Measurements from ENCODE around the gene QRFPR.
"Not testable (repeated sequence)": the region's sequence is repeated elsewhere in the genome, so short reads cannot be mapped to it uniquely, and the experiment has no call there.

QRFPR gene

GRCh38 chr4:121380776-121381462 is at the start of gene QRFPR:
Gene QRFPR, minus strand, starts transcription at chr4:121381018. Its CDS starts 371 bp downstream, at chr4:121380647.
- DNase-seq (ENCODE audit: low read depth): no peak

- DNase-seq (ENCODE audit: low read depth): no peak
Measured at GRCh38 chr4:121428721-121429120, 47.9 kb upstream of the QRFPR start.

GRCh38 chr4:121421594-121421993 is 40.8 kb upstream of the QRFPR start:
- DNase-seq (ENCODE audit: low read depth): no peak

GRCh38 chr4:121411151-121411744 is 30.4 kb upstream of the QRFPR start:
- no peak for DNase-seq (ENCODE audit: low read depth)

- DNase-seq (ENCODE audit: low read depth): not testable (repeated sequence)
Measured at GRCh38 chr4:121408567-121408966, 27.7 kb upstream of the QRFPR start.

DNA sequence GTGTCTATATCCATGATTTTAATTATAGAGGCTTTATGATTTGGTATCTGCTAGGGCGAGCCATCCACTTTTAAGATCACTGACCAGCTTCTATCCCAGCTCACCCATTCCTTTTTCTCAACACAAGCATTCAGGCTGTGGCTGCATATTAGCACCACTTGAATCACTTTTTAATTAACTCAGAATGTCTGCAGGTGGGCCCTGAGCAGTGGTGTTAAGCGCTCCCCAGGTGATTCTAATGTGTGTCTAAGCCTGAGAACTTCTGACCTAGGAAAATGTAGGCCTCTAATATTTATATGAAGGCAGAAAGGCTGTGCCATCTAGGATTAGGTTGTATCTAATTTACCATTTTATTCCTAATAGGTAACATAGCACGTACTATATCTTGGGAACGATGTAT is 19.8 kb upstream of the QRFPR start:
- no peak for DNase-seq (ENCODE audit: low read depth)

DNA sequence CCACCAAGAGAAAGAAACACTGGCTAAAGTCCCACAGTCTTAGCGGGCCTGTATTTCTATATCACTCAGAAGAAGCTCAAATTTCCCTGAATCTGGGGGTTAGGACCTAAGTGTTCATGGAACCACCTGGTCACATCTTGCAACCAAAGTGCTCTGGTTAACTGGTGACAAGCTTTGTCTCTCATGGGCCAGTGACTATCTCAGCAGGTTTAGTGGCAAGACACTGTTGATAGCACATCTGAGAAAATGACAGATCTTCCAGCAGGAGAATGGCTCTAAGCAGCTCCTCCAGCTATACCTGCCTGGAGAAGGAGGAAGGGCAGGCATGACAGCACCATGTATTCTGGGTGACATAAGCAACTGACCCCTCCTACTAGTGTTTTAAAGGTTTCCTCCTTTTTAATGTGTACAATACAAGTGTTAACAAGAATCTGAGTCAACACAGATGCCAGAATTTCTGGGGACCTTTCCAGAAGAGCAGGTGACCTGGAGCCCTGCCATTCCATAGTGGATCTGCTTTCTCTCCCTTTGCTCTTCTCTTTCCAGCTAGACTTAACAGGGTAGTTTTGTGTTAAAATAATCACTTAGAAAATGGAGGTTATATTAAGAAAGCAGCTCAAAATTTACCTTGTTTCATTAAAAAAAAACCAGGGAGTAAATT is 17.3 kb upstream of the QRFPR start:
- no peak for DNase-seq (ENCODE audit: low read depth)

DNA sequence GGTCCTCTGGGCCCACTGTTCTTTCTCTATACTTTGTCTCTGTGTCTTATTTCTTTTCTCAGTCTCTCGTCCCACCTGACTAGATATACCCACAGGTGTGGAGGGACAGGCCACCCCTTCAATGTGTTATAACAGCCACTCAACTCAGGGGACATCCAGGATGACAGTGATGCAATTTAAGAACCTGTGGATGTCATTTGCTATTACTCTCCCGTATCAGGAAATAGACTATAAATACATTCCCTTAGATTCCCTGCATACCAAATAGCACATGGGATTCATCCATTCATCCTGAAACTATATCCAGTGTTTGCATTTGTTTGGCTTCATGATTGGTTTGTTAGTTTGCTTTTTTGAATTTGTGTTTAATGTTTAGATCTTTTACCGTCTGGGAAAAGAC is 16.6 kb upstream of the QRFPR start:
- DNase-seq (ENCODE audit: low read depth): no peak

DNA sequence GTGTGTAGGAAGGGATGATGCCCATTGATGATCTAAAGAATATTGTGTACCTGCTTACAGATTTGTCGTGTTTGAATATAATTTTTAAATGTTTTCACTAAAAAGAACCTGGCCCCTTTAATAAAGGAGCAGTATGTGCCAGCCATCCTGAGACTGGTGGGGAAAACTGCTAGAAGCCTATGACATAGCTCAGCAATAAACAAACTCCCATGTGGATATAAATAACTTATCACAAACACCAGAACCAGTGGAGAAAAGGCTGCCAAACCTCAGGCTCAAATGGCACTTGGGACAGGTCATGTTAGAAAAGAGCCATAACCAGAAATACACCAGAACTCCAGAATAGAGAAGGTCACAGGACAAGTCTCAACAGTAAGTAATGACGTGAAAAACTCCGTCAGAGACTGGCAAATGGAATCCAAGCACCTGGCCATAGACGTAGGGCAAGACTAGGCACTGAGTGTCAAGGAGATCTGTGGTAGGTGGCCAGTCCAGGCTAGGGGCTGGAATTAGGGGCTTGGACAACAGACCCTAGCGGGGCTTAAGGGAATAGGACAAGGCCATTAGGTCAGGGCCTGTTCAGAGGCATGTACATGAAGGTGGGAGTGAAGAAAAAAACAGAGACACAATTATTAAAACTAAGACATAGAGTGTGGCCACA is 11.7 kb upstream of the QRFPR start:
- no peak for DNase-seq (ENCODE audit: low read depth)

DNA sequence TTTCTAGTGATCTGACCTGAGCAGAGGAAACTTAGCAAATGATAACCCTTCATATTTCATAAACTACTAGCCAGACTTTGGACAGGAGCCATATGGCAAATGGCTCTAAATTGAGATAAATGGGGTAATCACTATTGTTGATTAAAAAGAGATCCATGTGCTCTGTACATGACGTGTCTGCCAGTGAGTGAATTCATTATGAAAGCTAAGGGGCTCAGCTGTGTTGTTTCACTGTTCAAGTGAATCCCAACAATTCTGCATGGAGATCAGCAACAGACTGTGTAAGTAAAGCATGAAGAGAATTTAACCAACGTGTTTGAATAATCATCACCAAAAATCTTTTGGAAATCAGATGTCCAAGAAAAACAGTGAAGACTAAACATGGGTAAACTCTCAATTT is 9.5 kb upstream of the QRFPR start:
- DNase-seq (ENCODE audit: low read depth): no peak

- no peak for DNase-seq (ENCODE audit: low read depth)
Measured at GRCh38 chr4:121379276-121379675, 1.5 kb downstream of the QRFPR start.

DNA sequence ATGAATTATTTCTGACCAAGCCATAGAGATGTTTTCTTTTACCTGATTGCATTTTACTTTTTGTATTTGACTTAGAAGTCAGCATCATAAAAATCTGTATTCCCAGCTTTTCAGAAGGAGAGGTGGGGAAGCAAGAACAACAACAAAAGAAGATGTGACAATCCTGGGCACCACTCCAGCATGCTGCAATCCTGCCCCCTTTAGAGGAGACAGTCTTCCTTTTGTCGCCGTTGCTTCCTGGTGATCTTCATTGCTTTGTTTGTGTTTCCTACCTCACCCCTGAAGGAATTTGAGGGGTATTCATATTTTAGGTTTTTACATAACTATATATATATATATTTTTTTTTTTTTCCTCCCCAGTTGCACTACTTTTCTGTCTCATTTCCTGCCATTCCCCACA is 3.7 kb downstream of the QRFPR start:
- DNase-seq (ENCODE audit: low read depth): no peak

GRCh38 chr4:121376556-121376955 is 4.3 kb downstream of the QRFPR start:
- no peak for DNase-seq (ENCODE audit: low read depth)

DNA sequence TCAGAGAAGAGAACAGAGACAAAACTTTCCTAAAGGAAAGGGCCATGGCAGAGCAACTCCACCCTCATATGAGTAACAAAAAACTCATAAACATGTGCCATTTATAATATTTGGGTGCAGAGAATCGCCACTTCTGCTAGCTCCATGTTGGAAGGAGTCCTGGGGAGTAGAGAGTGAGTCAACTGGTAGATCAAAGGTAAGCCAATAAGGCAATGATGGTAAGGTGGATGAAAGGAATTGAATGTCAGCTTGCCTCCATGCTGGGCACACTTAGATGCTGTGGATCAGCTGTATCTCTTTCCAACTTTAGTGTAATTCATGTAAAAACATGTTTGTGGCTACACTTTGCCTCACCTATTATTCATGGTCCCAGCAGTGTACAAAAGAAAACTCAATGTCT is 4.7 kb downstream of the QRFPR start:
- DNase-seq (ENCODE audit: low read depth): no peak

- DNase-seq (ENCODE audit: low read depth): no peak
Measured at GRCh38 chr4:121375262-121375661, 5.6 kb downstream of the QRFPR start.

DNA sequence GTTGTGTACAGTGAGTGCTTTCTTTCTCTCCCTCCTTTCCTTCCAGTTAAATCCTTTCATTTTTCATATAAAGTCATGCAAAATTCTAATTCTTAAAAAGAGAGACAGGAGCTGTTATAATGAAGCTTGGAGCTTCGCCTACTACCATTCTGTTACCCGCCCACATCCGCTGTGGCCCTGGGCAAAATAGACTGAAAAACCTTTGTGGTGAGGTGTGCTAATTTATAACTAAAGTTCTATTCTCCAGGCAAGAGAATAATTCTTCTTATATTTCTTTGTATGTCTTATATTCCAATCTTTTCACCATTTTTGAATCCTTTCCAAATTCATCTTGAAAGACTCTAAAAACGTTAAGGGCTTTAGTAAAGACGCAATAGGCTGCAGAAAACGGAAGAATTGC is 7.0 kb downstream of the QRFPR start:
- no peak for DNase-seq (ENCODE audit: low read depth)

DNA sequence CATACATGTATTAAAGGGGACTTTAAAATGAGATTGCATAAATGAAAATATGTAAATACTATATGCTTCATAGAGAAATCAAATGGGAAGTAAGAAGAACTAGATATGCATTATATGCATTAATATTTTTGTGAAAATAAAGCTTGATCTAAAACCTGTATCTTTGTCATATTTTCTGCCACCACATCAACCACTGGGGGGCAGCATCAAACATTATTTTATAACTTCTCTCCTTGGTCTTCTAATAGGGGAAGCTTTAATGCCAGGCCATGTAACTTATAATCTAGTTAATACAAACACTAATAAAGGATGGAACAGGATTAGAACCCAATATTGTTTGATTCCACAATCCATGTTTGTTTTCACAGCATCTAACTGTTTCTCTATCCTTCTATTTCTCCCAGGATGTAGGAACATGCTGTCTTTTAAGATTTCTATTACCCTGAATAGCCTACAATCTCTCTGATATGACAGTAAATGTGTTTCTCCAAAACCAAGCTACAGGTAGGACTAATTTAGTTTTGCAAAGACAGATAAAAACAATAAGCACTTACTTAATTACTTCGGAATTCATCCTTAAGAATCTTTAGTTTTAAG is 10.0 kb downstream of the QRFPR start:
- DNase-seq (ENCODE audit: low read depth): peak; percentile 4

DNA sequence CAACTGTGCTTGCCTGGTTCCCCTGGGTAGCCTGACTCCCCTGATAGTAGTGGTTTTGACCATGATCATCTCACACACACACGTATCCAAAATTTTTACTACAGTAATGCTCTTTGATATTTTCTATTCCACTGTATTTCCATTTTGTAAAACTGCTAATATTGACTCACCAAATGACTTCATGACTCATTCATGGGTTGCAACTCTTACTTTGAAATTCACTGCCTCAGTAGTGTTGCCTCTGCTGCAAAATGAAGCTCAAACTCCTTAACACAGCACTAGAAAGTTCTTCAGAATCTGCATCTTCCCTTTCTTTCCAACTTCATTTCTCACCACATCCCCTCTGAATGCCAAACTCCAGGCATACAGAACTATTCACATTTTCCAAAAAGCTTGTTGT is 20.3 kb downstream of the QRFPR start:
- DNase-seq (ENCODE audit: low read depth): no peak

GRCh38 chr4:121358473-121358872 is 22.3 kb downstream of the QRFPR start:
- DNase-seq (ENCODE audit: low read depth): no peak

- DNase-seq (ENCODE audit: low read depth): no peak
Measured at GRCh38 chr4:121353213-121353612, 27.6 kb downstream of the QRFPR start.

DNA sequence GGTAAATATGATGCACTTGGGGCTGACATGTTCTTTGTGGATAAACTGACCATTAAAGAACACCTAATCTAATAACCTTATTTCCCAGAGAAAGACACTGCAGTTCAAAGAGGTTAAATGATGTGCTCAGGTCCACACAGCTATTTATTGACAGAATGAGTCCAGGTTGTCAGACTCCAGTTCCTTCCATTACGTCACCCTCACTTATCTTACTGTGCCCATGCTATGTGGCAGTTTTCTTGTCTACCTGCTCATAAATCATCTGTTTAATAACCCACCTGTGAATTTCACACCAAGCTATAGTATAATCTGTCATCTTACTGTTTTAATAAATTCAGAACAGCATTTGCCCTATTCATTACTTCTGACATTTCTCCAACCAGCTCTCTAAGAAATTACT is 36.7 kb downstream of the QRFPR start:
- DNase-seq (ENCODE audit: low read depth): no peak

DNA sequence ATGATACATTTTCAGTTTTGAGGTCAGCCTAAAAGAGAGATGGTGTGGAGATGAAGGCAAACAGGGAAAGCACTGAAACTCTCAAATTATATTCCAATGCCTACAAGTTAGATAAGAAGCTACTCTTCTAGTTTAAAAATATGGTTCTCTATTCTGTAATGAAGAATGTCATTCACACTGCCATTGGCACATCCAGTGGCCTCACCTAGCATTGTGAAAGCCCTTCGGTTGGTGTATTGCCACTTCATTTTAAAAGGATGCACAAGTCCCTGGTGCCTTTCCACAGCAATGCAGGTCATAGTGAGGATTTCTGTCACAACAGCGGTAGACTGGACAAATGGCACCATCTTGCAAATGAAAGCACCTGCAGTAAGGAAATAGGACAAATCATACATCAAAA is 40.6 kb downstream of the QRFPR start:
- no peak for DNase-seq (ENCODE audit: low read depth)

- DNase-seq (ENCODE audit: low read depth): no peak
Measured at GRCh38 chr4:121339824-121340223, 41.0 kb downstream of the QRFPR start.

All from CMK (cell line).